ENCODE measurements around the gene PLA2G2F.

- TF ChIP-seq FOSL2 (CRISPR knock-in tag; IDR thresholded peaks at IDR 0.05) (no peak), IRF9 (CRISPR knock-in tag; IDR thresholded peaks at IDR 0.05; ENCODE audit: borderline replicate concordance) (no peak), NFYB (CRISPR knock-in tag; IDR thresholded peaks at IDR 0.05) (no peak), FOXM1 (CRISPR knock-in tag; IDR thresholded peaks at IDR 0.05) (no peak), SIN3A (IDR thresholded peaks at IDR 0.05; ENCODE audit: borderline replicate concordance, low read depth, low read length) (no peak), REST (IDR thresholded peaks at IDR 0.05; ENCODE audit: borderline replicate concordance in 1 of 2, low read depth in 1 of 2, low read length in 2 of 2) (no peak), MAF1 (CRISPR knock-in tag; IDR thresholded peaks at IDR 0.05; ENCODE audit: borderline replicate concordance) (no peak), ZFP91 (CRISPR knock-in tag; IDR thresholded peaks at IDR 0.05; ENCODE audit: borderline replicate concordance) (no peak), NFRKB (IDR thresholded peaks at IDR 0.05) (no peak), GTF3A (CRISPR knock-in tag; conservative IDR thresholded peaks at IDR 0.05) (no peak), SP5 (CRISPR knock-in tag; IDR thresholded peaks at IDR 0.05; ENCODE audit: borderline replicate concordance, low read depth) (no peak), HMGXB4 (CRISPR knock-in tag; IDR thresholded peaks at IDR 0.05; ENCODE audit: borderline replicate concordance in 1 of 2, low read depth in 1 of 2) (no peak), HMG20A (CRISPR knock-in tag; IDR thresholded peaks at IDR 0.05; ENCODE audit: borderline replicate concordance) (no peak), CTCF (CRISPR knock-in tag; IDR thresholded peaks at IDR 0.05) (no peak)
Measured at GRCh38 chr1:20141001-20141400, 1.9 kb downstream of the PLA2G2F start.
